Esophagus muscularis mucosa (tissue), 4 donors: ENCODE measurements around the gene TMEM144. TPM values are rescaled to one million over a fixed set of nuclear protein-coding genes. Genes with fewer than 3 reads are reported as not detected.

Experiments
- DNase-seq: peaks from one replicate; pipeline ENCODE4 v3.0.0-alpha.2; 2017; ENCODE audit errors: extremely low spot score
- H3K27ac ChIP-seq, 4 donors: fragments of 200-600 bp; sonication (generic); replicated peaks in 1 of 4; 1 replicate in 3 of 4; 2 replicates in 1 of 4; pipeline ENCODE4 v1.5.1; 2016 to 2019; ENCODE audit warnings: mild to moderate bottlenecking in 1 of 4
- H3K27me3 ChIP-seq, 4 donors: fragments of 200-600 bp; sonication (generic); one replicate each; pipeline versions ENCODE4 v1.5.1 to v1.6.0; 2016 to 2019
- H3K36me3 ChIP-seq, 4 donors: fragments of 200-600 bp; sonication (generic); one replicate each; pipeline ENCODE4 v1.5.1; 2016 to 2019
- H3K4me1 ChIP-seq, 4 donors: fragments of 200-600 bp; sonication (generic); one replicate each; pipeline ENCODE4 v1.5.1; 2016 to 2019
- H3K4me3 ChIP-seq, 4 donors: fragments of 200-600 bp; sonication (generic); 1 replicate in 2 of 4; 2 replicates in 2 of 4; pipeline ENCODE4 v1.5.1; 2016 to 2019; ENCODE audit warnings: mild to moderate bottlenecking in 4 of 4, moderate library complexity in 1 of 4
- H3K9me3 ChIP-seq, 4 donors: fragments of 200-600 bp; sonication (generic); 1 replicate in 3 of 4; 2 replicates in 1 of 4; pipeline ENCODE4 v1.5.1; 2016 to 2019
- EP300 ChIP-seq: sonication (generic); formaldehyde crosslinking; IDR thresholded peaks from one replicate; pipeline ENCODE4 v1.6.1; 2017; ENCODE audit warnings: antibody characterized with exemption
- POLR2A ChIP-seq: fragments of 450-650 bp; IDR thresholded peaks from one replicate; pipeline ENCODE4 v1.6.1; 2017; ENCODE audit warnings: antibody characterized with exemption, moderate library complexity, mild to moderate bottlenecking, low read depth
- POLR2AphosphoS5 ChIP-seq, 2 donors: sonication (generic); formaldehyde crosslinking; IDR thresholded peaks; one replicate each; pipeline ENCODE4 v1.6.1; 2017; ENCODE audit warnings: antibody characterized with exemption in 2 of 2
- WGBS: methylation state at CpG from one replicate; pipeline ENCODE4 v1.1.5; 2018; 5-methylcytosine and 5-hydroxymethylcytosine counted together
- intact Hi-C: fragments of 100-400 bp; cut with DNase I; formaldehyde crosslinking; loops from one replicate; pipeline ENCODE4 v1.15.1; 2023
- total RNA-seq, 4 donors: library from RNA; depleted of rRNA; stranded (reverse); fragments of >200 nt; gene quantifications; one replicate each; pipeline versions ENCODE4 v1.1.0 to v1.2.1, GENCODE V29; 2016
- TF ChIP-seq, protein P1 (sequence below), 3 experiments: fragments of 200-600 bp in 2 of 3; fragments of 450-650 bp in 1 of 3; sonication (generic) in 2 of 3; IDR thresholded peaks; one replicate each; pipeline ENCODE4 v1.5.1; 2017 to 2019; ENCODE audit warnings: antibody characterized with exemption in 3 of 3, mild to moderate bottlenecking in 2 of 3, moderate library complexity in 1 of 3

Gene TMEM144
- total RNA-seq, 4 donors from 2014 or later, result 1.3 to 3.3 (median 2.7) TPM

- Histone ChIP-seq H3K36me3 (no peaks in the 10 kb centered on the region), H3K4me3 (no peak overlapping the region), H3K27me3 (no peaks in the 10 kb centered on the region), H3K9me3 (peaks cover 0 to 3% (median 0%) of the 10 kb centered on the region in 4 donors), H3K4me1 (no peaks in the 10 kb centered on the region), H3K27ac (no peak overlapping the region)
- DNase-seq, result no peak
- 95% methylated on average over 2 of the region's 2 CpGs for WGBS
- intact Hi-C loops, result no loop called here
- TF ChIP-seq EP300 (no peak), POLR2A (no peak), POLR2AphosphoS5 (IDR thresholded peaks at IDR 0.05) (no peak)
- TF ChIP-seq, protein P1, sequence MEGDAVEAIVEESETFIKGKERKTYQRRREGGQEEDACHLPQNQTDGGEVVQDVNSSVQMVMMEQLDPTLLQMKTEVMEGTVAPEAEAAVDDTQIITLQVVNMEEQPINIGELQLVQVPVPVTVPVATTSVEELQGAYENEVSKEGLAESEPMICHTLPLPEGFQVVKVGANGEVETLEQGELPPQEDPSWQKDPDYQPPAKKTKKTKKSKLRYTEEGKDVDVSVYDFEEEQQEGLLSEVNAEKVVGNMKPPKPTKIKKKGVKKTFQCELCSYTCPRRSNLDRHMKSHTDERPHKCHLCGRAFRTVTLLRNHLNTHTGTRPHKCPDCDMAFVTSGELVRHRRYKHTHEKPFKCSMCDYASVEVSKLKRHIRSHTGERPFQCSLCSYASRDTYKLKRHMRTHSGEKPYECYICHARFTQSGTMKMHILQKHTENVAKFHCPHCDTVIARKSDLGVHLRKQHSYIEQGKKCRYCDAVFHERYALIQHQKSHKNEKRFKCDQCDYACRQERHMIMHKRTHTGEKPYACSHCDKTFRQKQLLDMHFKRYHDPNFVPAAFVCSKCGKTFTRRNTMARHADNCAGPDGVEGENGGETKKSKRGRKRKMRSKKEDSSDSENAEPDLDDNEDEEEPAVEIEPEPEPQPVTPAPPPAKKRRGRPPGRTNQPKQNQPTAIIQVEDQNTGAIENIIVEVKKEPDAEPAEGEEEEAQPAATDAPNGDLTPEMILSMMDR (IDR thresholded peaks at IDR 0.05), result no peak
Observed at GRCh38 chr4:158295053-158295452, 84.8 kb downstream of the TMEM144 start.

GRCh38 chr4:158297866-158298265, 87.6 kb downstream of the TMEM144 start:
- intact Hi-C loops, result no loop called here
- no peak for TF ChIP-seq POLR2A
- no peak for TF ChIP-seq POLR2AphosphoS5 (IDR thresholded peaks at IDR 0.05)
- TF ChIP-seq, protein P1 (IDR thresholded peaks at IDR 0.05), result no peak
- TF ChIP-seq EP300, result no peak
- Histone ChIP-seq H3K27ac (no peak overlapping the region), H3K9me3 (peaks cover 0 to 3% (median 0%) of the 10 kb centered on the region in 4 donors), H3K4me3 (no peak overlapping the region), H3K27me3 (no peaks in the 10 kb centered on the region), H3K4me1 (no peaks in the 10 kb centered on the region), H3K36me3 (no peaks in the 10 kb centered on the region)
- 78% methylated on average over 3 of the region's 3 CpGs for WGBS
- no peak for DNase-seq

DNA sequence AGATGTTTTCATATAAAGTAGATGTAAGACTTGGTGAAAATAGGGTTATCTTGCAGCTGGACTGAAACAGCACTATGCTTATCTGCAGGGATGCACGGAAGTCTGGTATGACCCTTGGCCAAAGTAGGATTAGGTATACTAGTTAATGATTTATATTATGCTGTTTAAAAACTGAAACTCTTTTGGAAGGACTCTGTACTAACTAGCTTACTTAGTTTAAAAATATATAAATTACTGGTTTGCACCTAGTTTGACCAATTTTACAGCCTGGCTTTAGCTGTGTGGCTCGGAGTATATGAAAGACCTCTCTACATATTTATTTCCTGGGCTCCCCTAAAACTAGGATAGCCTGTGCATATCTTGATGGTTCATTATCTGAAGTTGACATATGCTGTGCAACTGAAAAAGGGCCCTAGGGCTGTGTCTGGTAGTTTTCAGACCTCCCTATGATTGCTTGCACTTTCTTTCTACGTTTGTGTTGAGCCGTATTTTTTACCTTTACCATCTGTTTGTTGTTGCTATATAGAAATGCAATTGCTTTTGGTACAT, 89.2 kb downstream of the TMEM144 start:
- Histone ChIP-seq H3K9me3 (no peaks in the 10 kb centered on the region), H3K4me3 (no peak overlapping the region), H3K4me1 (no peaks in the 10 kb centered on the region), H3K27me3 (no peaks in the 10 kb centered on the region), H3K36me3 (no peaks in the 10 kb centered on the region), H3K27ac (no peak overlapping the region)
- no peak for DNase-seq
- 77% methylated on average over 4 of the region's 4 CpGs for WGBS
- TF ChIP-seq, protein P1 (IDR thresholded peaks at IDR 0.05), result no peak
- no peak for TF ChIP-seq POLR2A
- no peak for TF ChIP-seq POLR2AphosphoS5 (IDR thresholded peaks at IDR 0.05)
- TF ChIP-seq EP300, result no peak
- intact Hi-C loops, result no loop called here

DNA sequence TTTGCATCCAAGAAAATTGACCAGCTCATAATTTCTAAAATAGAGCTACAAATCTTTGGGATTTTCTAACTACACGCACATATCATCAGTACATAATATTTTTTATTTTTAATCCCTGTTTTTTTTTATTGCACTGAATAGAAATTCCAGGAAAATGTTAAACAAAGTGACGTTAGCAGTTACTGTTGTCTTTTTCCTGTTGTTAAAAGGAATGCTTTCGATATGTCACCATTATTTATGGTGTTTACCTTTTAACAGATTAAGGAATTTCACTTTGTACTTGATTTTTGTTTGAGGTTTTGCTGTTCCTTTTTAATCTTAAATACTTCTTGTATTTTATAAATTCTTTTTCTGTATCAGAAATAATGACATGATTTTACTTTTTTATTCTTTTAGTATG, 89.7 kb downstream of the TMEM144 start:
- no peak for TF ChIP-seq POLR2A
- no peak for TF ChIP-seq EP300
- no peak for TF ChIP-seq POLR2AphosphoS5 (IDR thresholded peaks at IDR 0.05)
- TF ChIP-seq, protein P1 (IDR thresholded peaks at IDR 0.05), result no peak
- H3K9me3 ChIP-seq, result no peaks in the 10 kb centered on the region
- no peaks in the 10 kb centered on the region for H3K27me3 ChIP-seq
- WGBS, result 55% methylated on average over 3 of the region's 3 CpGs
- DNase-seq, result no peak
- H3K4me1 ChIP-seq, result no peaks in the 10 kb centered on the region
- intact Hi-C loops, result no loop called here
- no peaks in the 10 kb centered on the region for H3K36me3 ChIP-seq
- no peak overlapping the region for H3K4me3 ChIP-seq
- H3K27ac ChIP-seq, result no peak overlapping the region
